PFSK-1 (cell line): Measurements from ENCODE around the gene EWSR1.

ENCODE experiments used
- FOXP2 ChIP-seq: optimal IDR thresholded peaks from 2 replicates; pipeline ENCODE3; 2011; ENCODE audit warnings: borderline replicate concordance, control low read depth, inconsistent platforms; ENCODE audit not compliant: insufficient read depth; ENCODE audit errors: extremely low read length, extremely low read depth
- POLR2AphosphoS5 ChIP-seq: IDR thresholded peaks from 2 replicates; pipeline ENCODE4 v1.6.1; 2012; ENCODE audit warnings: low read depth, mild to moderate bottlenecking, control low read depth, low read length, moderate library complexity
- SIN3A ChIP-seq: IDR thresholded peaks from 2 replicates; pipeline ENCODE4 v1.6.1; 2012; ENCODE audit warnings: mild to moderate bottlenecking, low read length, moderate library complexity, borderline replicate concordance; ENCODE audit not compliant: insufficient read depth
- TAF1 ChIP-seq: IDR thresholded peaks from 2 replicates; pipeline ENCODE4 v1.6.1; 2012; ENCODE audit warnings: low read length, control low read depth, borderline replicate concordance; ENCODE audit not compliant: insufficient read depth
- TF ChIP-seq, protein P1 (sequence below), 2 experiments: IDR thresholded peaks; 2 replicates each; pipeline versions ENCODE4 v1.6.1 to v1.8.0; 2011 to 2012; ENCODE audit warnings: low read depth in 2 of 2, low read length in 2 of 2, control low read depth in 1 of 2, inconsistent platforms in 1 of 2, mild to moderate bottlenecking in 1 of 2, moderate library complexity in 1 of 2; ENCODE audit not compliant: insufficient read depth in 1 of 2

The EWSR1 gene

GRCh38 chr22:29224859-29225410 is 43.1 kb upstream of the EWSR1 start:
- TF ChIP-seq, protein P1, sequence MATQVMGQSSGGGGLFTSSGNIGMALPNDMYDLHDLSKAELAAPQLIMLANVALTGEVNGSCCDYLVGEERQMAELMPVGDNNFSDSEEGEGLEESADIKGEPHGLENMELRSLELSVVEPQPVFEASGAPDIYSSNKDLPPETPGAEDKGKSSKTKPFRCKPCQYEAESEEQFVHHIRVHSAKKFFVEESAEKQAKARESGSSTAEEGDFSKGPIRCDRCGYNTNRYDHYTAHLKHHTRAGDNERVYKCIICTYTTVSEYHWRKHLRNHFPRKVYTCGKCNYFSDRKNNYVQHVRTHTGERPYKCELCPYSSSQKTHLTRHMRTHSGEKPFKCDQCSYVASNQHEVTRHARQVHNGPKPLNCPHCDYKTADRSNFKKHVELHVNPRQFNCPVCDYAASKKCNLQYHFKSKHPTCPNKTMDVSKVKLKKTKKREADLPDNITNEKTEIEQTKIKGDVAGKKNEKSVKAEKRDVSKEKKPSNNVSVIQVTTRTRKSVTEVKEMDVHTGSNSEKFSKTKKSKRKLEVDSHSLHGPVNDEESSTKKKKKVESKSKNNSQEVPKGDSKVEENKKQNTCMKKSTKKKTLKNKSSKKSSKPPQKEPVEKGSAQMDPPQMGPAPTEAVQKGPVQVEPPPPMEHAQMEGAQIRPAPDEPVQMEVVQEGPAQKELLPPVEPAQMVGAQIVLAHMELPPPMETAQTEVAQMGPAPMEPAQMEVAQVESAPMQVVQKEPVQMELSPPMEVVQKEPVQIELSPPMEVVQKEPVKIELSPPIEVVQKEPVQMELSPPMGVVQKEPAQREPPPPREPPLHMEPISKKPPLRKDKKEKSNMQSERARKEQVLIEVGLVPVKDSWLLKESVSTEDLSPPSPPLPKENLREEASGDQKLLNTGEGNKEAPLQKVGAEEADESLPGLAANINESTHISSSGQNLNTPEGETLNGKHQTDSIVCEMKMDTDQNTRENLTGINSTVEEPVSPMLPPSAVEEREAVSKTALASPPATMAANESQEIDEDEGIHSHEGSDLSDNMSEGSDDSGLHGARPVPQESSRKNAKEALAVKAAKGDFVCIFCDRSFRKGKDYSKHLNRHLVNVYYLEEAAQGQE (IDR thresholded peaks at IDR 0.05; ENCODE audit: insufficient read depth in 1 of 2, low read depth in 2 of 2, low read length in 2 of 2), result no peak
- TF ChIP-seq FOXP2, result no peak
- no peak for TF ChIP-seq TAF1
- TF ChIP-seq SIN3A, result no peak
- TF ChIP-seq POLR2AphosphoS5, result no peak

DNA sequence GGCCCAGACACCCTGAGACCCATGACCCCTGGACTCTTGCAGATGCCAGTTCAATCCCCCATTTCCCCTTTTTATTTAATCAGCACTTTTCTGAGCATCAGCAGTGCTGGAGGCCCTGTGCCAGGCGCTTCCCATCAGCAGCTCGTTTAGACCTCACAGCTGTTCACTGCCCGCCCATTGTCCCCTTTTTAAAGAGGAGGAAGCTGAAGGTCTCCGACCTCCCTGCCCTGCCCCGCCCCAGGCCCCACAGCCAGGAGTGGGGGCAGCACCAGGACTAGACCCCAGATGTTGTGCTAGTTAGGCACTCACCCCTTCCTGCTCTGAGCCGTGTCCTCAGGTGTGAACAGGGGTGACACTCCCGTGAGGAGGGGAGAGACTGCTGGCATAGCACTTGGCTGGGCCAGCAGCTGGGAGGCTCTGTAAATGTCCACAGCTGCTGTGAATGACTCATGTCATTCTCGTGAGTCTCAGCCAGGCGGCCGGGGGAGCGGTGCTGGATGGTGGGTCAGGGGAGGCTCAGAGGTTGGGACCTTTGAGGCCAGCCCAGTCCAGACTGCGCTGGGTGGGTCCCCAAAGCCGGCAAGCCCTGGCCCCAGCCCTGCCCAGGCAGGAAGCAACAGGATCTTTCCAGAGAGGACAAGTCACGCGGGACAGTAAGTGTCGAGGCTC is 42.5 kb upstream of the EWSR1 start:
- TF ChIP-seq FOXP2 (no peak), TAF1 (no peak)
- TF ChIP-seq, protein P1 (IDR thresholded peaks at IDR 0.05; ENCODE audit: insufficient read depth in 1 of 2, low read depth in 2 of 2, low read length in 2 of 2), result no peak

DNA sequence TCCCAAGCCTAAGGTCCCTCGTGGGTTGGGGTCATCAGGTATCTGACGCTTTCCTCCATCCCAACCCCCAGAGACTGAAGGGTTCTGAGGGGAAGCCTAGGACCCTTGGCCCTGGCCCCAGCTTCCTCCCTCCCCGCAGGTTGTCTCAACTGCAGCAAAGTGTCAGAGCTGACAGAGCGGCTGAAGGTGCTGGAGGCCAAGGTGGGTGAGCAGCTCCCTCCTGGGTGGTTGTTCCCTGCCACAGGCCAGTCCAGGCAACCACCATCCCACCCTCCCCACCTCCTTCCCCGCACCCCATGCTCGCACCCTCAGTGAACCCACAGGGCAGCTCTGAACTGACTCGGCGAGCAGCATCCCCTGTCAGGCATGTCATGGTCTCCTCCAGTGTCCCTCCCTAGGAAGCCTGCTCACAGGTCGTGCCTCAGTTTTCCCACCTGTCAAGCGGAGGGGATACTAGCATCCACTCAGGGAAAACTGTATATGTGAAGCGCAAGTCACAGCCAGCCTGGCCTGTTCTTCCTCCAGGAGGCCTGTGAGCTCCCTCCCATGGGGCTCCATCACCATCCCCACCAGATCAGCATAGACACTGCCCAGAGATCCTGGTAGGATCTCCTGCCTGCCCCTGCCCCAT is 41.6 kb upstream of the EWSR1 start:
- TF ChIP-seq FOXP2, result no peak
- no peak for TF ChIP-seq TAF1
- no peak for TF ChIP-seq POLR2AphosphoS5
- no peak for TF ChIP-seq SIN3A
- TF ChIP-seq, protein P1 (IDR thresholded peaks at IDR 0.05; ENCODE audit: insufficient read depth in 1 of 2, low read depth in 2 of 2, low read length in 2 of 2), result no peak

DNA sequence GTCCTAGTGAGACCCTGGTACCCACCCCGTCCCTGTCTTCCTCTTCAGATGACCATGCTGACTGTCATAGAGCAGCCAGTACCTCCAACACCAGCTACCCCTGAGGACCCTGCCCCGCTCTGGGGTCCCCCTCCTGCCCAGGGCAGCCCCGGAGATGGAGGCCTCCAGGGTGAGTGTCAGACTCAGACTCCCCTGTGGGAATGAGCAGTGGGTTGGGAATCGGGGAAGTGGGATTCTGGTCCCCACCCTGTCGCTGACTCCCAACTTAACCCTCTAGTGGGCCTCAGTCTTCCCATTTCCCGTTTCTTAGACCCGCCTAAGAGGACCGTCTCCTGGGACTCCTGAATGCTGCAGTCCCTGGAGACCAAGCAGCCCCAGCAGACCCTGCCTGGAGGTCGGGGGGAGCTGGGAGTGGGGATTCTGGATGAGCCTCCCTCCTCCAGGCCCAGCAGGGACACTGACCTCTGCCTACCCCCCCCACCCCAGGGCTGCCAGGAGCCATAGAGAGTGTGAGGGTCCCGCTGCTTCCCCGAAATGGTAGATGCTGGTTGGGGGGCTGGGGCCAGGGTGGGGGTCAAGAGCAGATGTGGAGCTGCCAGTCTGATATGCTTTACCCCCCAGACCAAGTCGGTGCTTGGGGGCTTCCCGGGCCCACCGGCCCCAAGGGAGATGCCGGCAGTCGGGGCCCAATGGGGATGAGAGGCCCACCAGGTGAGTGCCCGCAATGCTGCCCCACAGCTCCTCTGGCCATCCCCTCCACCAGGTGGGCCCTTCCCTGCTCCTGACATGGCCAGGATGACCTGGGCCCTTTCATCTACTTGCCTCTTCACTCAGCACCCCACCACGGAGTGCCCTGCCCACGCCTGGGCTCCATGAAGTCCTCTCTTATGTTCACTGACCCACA is 36.8 kb upstream of the EWSR1 start:
- no peak for TF ChIP-seq SIN3A
- TF ChIP-seq FOXP2, result no peak
- TF ChIP-seq POLR2AphosphoS5, result no peak
- TF ChIP-seq TAF1, result no peak
- TF ChIP-seq, protein P1 (IDR thresholded peaks at IDR 0.05; ENCODE audit: insufficient read depth in 1 of 2, low read depth in 2 of 2, low read length in 2 of 2), result no peak
